ENCODE measurements around the gene STAT4.

- TF ChIP-seq CTCF (tag by site-specific recombination; IDR thresholded peaks at IDR 0.05) (no peak), MZF1 (tag by site-specific recombination; IDR thresholded peaks at IDR 0.05; ENCODE audit: borderline replicate concordance) (no peak), SP2 (tag by site-specific recombination; IDR thresholded peaks at IDR 0.05) (no peak), ZNF398 (tag by site-specific recombination; IDR thresholded peaks at IDR 0.05) (no peak), REST (tag by site-specific recombination; IDR thresholded peaks at IDR 0.05) (peak; percentile 75), ZBTB20 (tag by site-specific recombination; IDR thresholded peaks at IDR 0.05) (no peak), SALL2 (tag by site-specific recombination; IDR thresholded peaks at IDR 0.05; ENCODE audit: borderline replicate concordance) (no peak)
These were observed 137.7 kb downstream of the STAT4 start for GRCh38 chr2:191012845-191013681.

Measured in HEK293 (cell line).